Measurements from ENCODE around the gene LRMDA. TPM values are rescaled to one million over a fixed set of nuclear protein-coding genes. Genes with fewer than 3 reads are reported as not detected.

Gene LRMDA
- total RNA-seq, 6 experiments from 2014 or later: 0.32 TPM; not detected in 5

DNA sequence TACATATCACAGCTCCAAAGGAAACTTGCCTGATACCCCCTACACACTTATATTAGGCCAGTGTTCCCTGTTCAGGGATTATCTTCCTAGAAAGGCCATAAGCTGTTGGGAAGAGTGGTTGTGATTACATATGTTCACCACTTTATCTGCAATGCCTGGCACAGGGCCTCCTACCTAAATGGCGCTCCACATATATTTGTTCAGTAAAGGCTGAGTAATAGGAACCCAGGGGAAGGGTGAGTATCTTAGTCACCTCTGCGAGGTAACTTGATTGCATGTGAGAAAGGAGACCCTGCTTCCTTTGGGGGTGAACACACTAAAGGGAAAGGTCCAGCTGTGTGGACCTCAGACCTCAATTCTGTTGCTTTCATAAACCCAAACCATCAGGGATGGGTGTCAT lies 896.0 kb downstream of the LRMDA start:
- no peaks in the 10 kb centered on the region for H3K9me3 Mint-ChIP-seq
- no peak for DNase-seq
- H3K36me3 Mint-ChIP-seq (ENCODE audit: low read depth): no peaks in the 10 kb centered on the region; the same call in 1 of the 2 replicates
- no peaks in the 10 kb centered on the region; the same call in 1 of the 2 replicates for H3K27me3 Mint-ChIP-seq (ENCODE audit: insufficient read depth)
- H3K4me3 Mint-ChIP-seq: no peak overlapping the region
- H3K27ac Mint-ChIP-seq: no peak overlapping the region
- TF ChIP-seq, protein P1, sequence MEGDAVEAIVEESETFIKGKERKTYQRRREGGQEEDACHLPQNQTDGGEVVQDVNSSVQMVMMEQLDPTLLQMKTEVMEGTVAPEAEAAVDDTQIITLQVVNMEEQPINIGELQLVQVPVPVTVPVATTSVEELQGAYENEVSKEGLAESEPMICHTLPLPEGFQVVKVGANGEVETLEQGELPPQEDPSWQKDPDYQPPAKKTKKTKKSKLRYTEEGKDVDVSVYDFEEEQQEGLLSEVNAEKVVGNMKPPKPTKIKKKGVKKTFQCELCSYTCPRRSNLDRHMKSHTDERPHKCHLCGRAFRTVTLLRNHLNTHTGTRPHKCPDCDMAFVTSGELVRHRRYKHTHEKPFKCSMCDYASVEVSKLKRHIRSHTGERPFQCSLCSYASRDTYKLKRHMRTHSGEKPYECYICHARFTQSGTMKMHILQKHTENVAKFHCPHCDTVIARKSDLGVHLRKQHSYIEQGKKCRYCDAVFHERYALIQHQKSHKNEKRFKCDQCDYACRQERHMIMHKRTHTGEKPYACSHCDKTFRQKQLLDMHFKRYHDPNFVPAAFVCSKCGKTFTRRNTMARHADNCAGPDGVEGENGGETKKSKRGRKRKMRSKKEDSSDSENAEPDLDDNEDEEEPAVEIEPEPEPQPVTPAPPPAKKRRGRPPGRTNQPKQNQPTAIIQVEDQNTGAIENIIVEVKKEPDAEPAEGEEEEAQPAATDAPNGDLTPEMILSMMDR (IDR thresholded peaks at IDR 0.05): no peak
- H3K4me1 Mint-ChIP-seq (ENCODE audit: low read depth): peaks cover 44% of the 10 kb centered on the region

DNA sequence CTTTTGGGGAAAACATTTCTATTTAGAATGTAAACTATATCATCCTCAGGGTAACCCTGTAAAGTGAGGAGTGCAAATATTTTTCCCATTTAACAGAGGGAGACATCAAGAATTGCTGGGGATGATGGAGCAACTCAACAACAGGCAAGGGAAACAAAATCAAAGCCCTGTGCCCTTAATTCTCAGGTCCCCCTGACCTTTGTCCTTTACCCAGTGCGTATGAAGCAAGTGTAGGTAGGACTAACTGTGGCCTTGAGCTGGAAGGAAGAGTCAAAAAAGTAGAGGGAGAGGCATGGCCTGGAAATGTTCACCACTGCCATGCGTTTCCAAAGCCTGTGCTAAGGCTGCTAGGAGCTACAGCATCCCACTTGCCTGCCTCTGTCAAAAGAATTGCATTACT lies 896.9 kb downstream of the LRMDA start:
- Mint-ChIP-seq H3K27ac (no peak overlapping the region), H3K4me3 (no peak overlapping the region), H3K9me3 (no peaks in the 10 kb centered on the region), H3K4me1 (ENCODE audit: low read depth) (peaks cover 44% of the 10 kb centered on the region), H3K27me3 (ENCODE audit: insufficient read depth) (no peaks in the 10 kb centered on the region; the same call in 1 of the 2 replicates), H3K36me3 (ENCODE audit: low read depth) (no peaks in the 10 kb centered on the region; the same call in 1 of the 2 replicates)
- DNase-seq: no peak
- TF ChIP-seq, protein P1 (IDR thresholded peaks at IDR 0.05): no peak

DNA sequence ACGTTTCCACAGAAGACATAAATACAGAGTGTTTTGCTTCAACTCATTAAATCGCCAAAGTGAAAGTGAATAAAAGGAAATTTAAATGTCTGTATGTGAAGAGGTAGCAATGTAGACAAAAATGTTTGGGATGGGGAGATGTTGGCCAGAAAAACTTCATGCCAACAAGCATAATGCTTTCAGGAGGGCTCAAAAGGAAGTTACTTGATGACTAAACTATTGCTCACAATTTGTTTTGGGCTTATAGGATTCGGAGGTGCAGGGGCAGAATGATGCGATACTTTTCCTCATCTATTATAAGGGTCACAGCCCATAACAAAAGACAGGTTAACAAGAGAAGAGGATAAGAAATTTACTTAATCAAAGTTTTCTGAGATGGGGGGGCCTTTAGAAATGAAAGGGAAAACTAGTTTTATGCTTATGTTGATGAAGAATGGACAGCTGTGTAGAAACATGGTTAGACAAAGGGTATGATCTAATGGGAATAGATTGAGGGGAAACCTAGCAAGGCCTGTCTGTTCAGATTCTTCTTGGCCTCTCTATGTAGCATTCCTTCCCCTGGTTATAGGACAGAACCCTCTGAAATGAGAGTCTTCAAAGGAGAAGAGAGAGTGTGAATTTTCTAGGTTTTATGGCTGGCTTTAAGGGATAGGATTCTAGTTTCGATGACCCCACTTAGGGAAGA lies 898.6 kb downstream of the LRMDA start:
- no peaks in the 10 kb centered on the region for H3K9me3 Mint-ChIP-seq
- TF ChIP-seq, protein P1 (IDR thresholded peaks at IDR 0.05): no peak
- H3K36me3 Mint-ChIP-seq (ENCODE audit: low read depth): no peaks in the 10 kb centered on the region; the same call in 1 of the 2 replicates
- peak overlapping the region; percentile 79 for H3K27ac Mint-ChIP-seq
- no peaks in the 10 kb centered on the region; the same call in 1 of the 2 replicates for H3K27me3 Mint-ChIP-seq (ENCODE audit: insufficient read depth)
- peaks cover 38% of the 10 kb centered on the region for H3K4me1 Mint-ChIP-seq (ENCODE audit: low read depth)
- DNase-seq: peak; percentile 40
- peak overlapping the region; percentile 77 for H3K4me3 Mint-ChIP-seq

DNA sequence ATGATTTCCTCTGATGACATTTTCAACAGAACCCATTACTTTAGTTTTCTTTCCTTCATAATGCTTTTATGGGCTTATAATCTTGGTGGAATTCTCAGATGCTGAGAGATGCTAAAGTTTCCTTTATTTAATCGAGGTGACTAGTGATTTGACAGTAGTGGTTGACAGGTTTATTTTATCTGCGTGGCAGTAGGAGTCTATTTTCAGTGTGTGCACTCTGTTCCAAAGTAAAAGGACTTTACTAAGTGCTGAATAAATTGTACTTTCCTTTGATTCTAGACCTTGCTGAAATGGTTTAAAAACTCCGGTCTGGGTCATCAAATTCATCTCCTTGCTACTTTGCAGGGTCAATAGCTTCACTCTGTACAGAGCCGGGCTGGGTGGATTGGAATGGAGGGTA lies 900.3 kb downstream of the LRMDA start:
- Mint-ChIP-seq H3K36me3 (ENCODE audit: low read depth) (no peaks in the 10 kb centered on the region; the same call in 1 of the 2 replicates), H3K27ac (no peak overlapping the region), H3K27me3 (ENCODE audit: insufficient read depth) (no peaks in the 10 kb centered on the region; the same call in 1 of the 2 replicates), H3K4me3 (no peak overlapping the region), H3K9me3 (no peaks in the 10 kb centered on the region), H3K4me1 (ENCODE audit: low read depth) (peaks cover 55% of the 10 kb centered on the region)
- TF ChIP-seq, protein P1 (IDR thresholded peaks at IDR 0.05): no peak
- no peak for DNase-seq

DNA sequence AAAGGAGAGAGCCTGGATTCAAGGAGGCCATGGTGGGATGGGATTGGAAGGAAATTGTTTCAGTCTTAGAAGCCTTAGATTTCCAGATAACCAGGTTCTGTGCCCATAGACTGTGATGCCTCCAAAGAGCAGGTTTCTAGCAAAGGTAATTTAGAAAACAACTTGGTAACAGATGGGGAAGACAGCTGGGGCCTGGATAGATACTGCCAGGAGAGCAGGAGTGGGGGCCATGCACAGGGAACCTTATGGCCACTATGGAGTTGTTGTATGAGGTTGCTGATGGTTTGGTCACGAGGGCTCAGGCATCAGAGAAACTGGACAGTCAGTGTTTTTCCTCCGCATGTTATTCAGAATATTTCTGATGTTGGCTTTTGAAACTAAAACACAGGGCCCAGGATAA lies 901.9 kb downstream of the LRMDA start:
- Mint-ChIP-seq H3K36me3 (ENCODE audit: low read depth) (no peaks in the 10 kb centered on the region), H3K4me1 (ENCODE audit: low read depth) (peaks cover 68% of the 10 kb centered on the region), H3K27ac (no peak overlapping the region), H3K9me3 (no peaks in the 10 kb centered on the region), H3K27me3 (ENCODE audit: insufficient read depth) (no peaks in the 10 kb centered on the region; the same call in 1 of the 2 replicates), H3K4me3 (no peak overlapping the region)
- no peak for DNase-seq
- TF ChIP-seq, protein P1 (IDR thresholded peaks at IDR 0.05): no peak
